C4-2B (cell line): ENCODE data around the gene SMAD1.

ENCODE experiments used
- CTCF ChIP-seq: fragments of 450-650 bp; conservative IDR thresholded peaks from 2 replicates; pipeline ENCODE4 v1.5.1; 2017; ENCODE audit warnings: mild to moderate bottlenecking
- ZFX ChIP-seq: fragments of 450-650 bp; IDR thresholded peaks from 2 replicates; pipeline ENCODE4 v1.6.1; 2017

- TF ChIP-seq CTCF: no peak
- TF ChIP-seq ZFX: no peak
Measured at GRCh38 chr4:145436114-145436513, 45.5 kb upstream of the SMAD1 start.
